NCI-H82 treated with DMSO at 0.1 percent for 48 hours (cell line): Measurements from ENCODE around the gene CHCT1.
A peak's percentile ranks its signal among the peaks of the same experiment; 100 is the strongest.
"Not testable (repeated sequence)": the region's sequence is repeated elsewhere in the genome, so short reads cannot be mapped to it uniquely, and the experiment has no call there.

Source experiments
- DNase-seq: peaks from one replicate; lab custom pipeline; 2025; ENCODE audit not compliant: unreplicated experiment; lab: John Stamatoyannopoulos, UW

The CHCT1 gene

DNA sequence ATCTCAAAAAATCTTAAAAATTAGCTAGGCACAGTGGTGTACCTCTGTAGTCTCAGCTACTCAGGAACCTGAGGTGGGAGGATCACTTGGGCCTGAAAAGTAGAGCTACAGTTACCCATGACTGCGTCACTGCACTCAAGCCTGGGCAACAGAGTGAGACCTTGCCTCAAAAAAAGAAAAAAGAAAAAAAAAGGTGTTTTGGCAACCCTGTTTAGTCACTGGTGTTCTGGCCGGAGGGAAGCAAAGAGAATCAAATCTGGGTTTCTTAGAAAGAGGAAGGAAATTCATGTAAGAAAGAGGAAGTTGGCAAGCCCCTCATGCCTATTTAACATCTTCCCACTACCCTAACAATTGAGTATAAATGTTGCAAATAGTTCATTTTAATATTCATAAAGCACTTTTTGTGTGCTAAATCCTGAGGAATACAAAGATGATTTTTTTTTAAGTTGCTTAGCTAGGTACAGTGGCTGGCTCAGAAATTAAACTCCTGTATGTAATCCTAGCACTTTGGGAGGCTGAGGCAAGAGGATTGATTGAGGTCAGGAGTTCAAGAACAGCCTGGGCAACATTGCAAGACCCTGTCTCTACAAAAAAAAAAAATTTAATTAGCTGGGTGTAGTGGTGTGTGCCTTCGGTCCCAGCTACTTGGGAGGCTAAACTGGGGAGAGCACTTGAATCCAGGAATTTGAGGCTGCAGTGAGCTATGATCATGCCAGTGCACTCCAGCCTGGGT lies 23.9 kb upstream of the CHCT1 start:
- DNase-seq: no peak

DNA sequence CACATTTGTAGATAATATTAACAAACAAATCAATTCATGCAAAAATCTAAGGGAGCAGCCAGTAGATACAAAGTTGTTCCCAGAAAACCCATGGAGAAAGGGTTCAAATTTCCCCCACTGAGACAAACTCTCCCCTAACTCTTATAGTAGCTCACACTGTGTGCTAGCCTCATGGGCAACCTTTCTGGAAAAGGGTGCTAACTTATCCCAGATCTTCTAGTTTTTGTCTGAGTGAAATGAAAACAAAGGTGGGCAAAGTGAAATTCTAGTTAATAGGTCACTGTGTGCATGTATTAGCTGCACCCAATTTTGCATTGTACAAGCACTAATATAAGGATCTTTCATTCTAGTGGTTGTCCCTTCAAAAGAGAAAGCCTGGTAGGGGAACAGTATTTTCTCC lies 20.5 kb upstream of the CHCT1 start:
- DNase-seq: no peak

DNA sequence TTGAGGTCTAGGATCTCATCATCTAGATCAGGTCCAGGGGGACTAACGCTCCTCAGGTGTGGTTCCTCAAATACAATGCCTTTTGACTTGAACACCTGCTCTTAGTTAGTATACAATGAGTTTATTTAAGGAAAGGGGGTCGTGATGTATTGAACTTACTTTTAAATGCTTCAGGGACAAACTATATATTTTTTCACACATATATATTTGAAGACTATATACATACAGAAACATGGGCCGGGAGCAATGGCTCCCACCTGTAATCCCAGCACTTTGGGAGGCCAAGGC lies 18.8 kb upstream of the CHCT1 start:
- DNase-seq: no peak

DNA sequence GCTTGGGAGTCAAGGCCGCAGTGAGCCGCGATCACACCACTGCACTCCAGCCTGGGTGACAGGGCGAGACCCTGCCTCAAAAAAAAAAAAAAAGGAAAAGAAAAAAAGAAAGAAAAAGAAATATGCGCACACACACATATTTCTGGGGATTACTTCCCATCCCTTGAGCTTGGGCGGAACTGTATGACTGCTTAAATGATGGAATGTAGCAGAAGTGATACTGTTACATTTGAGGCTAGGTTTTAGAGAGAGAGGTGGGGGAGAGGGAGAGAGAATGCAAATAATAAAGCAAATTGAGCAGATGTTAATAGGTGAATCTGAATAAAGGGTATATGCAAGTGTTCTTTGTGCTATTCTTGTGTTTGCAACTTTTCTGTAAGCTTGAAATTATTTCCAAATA lies 18.3 kb upstream of the CHCT1 start:
- no peak for DNase-seq

DNA sequence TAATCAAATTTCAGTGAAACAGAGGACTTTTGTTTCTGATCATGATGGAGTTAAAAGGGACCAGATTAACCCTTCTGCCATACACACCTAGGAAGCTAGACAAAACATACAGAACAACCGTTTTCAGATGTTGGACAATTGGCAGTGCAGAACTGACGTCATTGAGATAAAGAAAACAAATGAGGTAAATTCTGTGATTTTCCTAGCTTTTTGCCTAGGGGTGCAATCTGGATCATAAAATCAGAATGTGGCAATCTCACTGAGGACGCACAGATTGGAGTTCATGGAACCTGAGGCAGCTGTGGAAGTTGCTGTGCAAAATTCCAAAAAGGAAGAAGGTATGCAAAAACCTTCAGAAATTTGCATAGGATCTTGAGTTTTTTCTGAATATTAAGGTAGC lies 15.4 kb upstream of the CHCT1 start:
- DNase-seq: no peak

DNA sequence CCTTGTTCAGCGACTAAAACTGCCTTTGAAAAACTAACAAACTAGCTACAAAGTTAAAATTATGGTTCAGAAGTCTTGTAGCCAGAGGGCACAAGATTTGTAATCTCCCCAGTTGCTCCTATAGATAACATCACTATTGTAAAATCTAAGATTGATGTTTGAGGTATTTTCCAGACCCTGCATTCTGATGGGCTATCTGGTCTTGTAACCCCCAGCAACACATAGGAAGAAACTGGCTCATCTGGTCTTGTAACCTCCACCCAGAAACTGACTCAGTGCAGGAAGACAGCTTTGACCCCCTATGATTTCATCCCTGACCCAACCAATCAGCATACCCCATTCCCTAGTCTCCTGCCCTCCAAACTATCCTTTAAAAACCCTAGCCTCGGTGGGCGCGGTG lies 12.3 kb upstream of the CHCT1 start:
- DNase-seq: no peak

DNA sequence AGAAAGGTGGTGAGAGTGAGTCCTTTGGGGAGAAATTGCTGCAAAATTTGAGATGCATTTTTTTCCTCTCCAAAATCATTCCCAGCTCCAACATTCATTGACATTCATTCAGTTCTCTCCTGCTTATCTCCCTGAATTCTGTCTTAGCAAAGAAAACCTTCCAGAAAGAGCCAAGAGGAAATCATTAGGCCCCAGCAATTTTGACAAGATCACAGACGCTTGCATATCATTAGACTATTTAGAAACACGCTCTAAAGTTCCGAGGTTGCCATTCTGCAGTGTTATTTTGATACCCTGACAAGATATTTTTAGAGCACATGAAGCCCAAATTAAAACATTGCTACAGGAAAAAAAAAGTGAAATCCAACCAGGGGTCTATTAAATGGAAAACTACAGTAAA lies 9.6 kb upstream of the CHCT1 start:
- DNase-seq: no peak

DNA sequence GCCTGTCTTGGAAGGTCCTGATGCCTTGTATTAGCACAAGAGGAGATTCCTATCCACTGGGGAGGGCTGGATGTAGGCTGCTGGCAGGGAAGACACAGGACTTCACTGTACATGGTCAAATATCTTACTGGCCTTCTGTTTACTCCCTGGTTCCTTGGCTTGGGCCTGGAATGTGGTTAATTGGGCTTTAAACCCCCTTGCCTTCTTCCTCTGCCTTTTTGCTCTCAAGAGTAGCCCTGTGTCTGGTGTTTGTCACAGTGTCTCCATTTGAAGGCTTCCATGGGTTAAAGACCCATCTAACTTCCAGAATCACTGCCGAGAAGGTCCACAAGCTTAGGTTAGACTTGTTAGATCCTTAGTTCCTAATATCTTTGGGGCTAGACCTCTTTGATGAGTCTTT lies 7.1 kb upstream of the CHCT1 start:
- no peak for DNase-seq

DNA sequence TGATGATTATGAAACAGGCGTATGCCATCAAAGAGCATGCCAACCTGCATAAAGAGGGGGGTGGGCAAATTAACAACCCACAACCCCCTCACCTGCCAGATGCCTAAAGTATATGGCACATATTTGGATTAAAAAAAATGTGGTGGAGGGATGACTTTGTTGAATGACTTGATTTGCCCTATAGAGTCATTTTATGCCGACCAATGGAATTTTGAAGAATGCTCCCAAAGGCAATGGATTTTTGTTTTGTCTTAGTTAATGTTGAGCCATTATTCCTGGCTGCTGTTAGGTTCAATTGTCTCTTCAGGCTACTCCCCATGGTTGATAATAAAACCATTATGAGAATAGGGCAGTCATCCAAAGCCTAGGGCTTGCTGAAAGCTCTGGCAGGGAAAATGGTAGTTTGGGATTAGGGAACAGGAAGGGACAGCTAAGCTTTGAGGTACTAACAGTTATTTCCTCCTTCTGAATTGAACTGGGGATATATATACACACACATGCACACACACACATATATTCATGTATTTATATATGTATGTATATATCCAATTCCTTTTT lies 5.8 kb upstream of the CHCT1 start:
- no peak for DNase-seq

DNA sequence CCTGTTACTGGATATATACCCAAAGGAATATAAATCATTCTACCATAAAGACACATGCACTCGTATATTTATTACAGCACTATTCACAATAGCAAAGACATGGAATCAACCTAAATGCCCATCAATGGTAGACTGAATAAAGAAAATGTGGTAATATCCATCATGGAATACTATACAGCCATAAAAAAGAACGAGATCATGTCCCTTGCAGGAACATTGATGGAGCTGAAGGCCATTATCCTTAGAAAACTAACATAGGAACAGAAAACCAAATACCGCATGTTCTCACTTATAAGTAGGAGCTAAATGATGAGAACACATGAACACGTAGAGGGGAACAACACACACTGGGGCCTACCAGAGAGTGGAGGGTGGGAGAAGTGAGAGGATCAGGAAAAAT lies 3.3 kb upstream of the CHCT1 start:
- not testable (repeated sequence) for DNase-seq

DNA sequence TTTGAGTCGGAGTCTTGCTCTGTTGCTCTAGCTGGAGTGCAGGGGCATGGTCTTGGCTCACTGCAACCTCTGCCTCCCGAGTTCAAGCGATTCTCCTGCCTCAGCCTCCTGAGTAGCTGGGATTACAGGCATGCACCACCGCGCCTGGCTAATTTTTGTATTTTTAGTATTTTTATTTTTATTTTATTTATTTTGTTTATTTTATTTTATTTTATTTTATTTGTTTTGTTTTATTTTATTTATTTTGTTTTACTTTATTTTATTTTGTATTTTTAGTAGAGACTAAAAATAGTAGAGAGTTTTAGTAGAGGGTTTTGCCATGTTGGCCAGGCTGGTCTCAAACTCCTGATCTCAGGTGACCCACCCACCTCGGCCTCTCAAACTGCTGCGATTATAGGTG lies 2.4 kb upstream of the CHCT1 start:
- not testable (repeated sequence) for DNase-seq

DNA sequence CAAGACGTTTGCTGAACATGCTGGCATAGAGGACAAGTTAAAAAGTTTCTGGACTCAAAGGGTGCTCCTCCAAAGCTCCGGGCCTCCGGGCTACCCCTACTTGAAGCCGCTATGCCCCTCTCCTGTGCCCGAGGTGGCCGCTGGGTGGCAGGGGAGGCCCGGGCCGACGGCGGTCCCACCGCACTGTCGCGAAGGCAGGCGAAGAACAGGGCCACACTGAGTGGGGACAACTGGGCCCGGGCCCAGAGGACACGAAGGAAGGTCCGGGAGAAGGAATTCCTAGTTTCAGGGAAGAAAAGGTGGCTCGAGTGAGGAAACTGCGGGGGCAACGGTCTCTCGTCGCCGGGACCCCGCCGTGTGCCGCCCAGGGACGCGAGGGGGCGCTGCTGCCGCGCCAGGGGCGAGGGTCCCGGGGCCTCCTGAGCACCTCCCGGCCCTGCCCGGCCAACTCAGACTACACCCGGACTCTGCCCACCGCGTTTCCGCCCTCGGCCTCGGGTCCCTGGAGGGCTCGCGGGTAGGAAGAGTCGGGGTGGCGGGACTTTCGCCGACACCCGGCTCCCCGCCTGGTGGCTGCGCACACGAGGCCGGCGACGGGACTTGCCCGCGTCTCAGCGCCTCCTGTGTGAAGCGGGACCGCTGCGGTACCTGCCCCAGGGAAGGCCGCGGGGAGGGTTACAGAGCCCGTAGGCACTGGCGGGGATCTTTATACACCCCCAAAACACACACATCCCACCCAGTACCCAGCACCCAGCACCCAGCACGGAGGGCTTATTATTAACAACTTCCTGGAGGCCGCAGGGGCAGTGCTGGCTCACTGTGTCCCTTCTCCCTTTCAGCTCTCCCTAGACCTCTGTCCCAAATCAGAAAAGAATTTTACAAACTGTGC lies 772 bp upstream of the CHCT1 start:
- no peak for DNase-seq

DNA sequence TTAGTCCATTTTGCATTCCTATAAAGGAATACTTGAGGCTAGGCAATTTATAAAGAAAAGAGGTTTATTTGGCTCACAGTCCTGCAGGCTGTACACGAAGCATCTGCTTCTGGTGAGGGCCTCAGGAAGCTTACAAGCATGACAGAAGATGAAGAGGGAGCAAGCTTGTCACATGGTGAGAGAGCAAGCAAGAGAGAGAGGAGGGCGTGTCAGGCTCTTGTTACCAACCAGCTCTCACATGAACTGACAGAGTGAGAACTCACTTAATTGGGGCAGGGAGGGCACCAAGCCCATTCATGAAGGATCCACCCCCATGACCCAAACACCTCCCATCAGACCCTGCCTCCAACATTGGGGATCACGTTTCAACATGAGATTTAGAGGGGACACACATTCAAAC lies 1.6 kb downstream of the CHCT1 start:
- no peak for DNase-seq

DNA sequence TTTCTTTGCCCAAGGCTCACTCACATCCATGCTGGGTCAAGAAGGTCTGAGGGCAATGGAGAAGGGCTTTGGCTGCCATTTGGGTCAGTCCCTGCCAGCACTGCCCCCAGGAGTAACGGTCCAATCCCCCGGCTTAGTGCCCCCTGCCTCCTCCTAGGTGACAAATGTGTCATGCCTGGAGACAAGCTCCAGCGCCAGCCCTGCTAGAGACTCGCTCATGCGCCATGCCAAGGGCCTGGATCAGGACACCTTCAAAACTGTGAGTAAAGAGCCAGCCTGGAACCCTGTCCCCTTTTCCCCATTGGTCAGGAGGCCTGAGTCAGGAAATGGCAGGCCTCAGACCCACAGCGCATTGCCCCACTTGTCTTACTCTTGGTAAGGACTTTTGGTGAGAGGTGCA lies 3.3 kb downstream of the CHCT1 start:
- no peak for DNase-seq

DNA sequence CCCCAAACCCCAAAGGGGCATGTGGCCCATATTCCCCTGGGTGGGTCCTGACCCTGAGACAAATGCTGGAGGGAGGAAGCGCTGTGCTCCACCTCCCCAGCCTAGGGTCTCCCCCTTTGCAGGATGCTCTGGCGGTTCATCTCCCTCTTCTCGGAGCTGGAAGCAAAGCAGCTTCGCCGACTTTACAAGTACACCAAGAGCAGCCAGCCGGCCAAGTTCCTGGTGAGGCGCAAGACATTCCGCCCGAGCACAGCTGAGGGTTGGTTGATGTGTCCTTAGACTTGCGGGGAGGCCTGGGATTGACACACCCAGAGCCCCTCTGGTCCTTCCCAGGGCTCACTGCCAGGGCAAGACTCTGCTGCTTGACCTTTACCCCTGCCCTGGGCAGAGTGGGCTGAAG lies 4.3 kb downstream of the CHCT1 start:
- no peak for DNase-seq

DNA sequence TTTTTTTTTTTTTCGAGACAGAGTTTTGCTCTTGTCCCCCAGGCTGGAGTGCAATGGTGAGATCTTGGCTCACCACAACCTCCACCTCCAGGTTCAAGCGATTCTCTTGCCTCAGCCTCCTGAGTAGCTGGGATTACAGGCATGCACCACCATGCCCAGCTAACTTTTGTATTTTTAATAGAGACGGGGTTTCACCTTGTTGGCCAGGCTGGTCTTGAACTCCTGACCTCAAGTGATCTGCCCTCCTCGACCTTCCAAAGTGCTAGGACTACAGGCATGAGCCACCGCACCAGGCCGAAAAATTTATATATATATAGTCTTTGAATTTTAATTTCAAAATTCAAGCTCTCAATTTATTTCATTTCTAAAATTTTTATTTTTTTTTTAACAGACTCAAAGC lies 6.2 kb downstream of the CHCT1 start:
- DNase-seq: not testable (repeated sequence)

DNA sequence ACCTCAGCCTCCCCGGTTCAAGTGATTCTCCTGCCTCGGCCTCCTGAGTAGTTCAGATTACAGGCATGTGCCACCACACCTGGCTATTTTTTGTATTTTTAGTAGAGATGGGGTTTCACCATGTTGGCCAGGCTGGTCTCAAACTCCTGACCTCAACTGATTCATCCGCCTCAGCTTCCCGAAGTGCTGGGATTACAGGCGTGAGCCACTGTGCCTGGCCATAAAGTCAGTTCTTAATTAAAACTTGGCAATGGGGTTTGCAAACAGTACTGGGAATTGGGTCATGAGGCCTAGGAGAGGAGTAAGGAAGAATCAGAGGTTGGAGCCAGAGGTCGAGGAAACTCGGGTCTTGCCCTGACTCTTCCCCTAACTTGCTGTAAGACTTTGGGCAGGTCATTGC lies 8.3 kb downstream of the CHCT1 start:
- not testable (repeated sequence) for DNase-seq

DNA sequence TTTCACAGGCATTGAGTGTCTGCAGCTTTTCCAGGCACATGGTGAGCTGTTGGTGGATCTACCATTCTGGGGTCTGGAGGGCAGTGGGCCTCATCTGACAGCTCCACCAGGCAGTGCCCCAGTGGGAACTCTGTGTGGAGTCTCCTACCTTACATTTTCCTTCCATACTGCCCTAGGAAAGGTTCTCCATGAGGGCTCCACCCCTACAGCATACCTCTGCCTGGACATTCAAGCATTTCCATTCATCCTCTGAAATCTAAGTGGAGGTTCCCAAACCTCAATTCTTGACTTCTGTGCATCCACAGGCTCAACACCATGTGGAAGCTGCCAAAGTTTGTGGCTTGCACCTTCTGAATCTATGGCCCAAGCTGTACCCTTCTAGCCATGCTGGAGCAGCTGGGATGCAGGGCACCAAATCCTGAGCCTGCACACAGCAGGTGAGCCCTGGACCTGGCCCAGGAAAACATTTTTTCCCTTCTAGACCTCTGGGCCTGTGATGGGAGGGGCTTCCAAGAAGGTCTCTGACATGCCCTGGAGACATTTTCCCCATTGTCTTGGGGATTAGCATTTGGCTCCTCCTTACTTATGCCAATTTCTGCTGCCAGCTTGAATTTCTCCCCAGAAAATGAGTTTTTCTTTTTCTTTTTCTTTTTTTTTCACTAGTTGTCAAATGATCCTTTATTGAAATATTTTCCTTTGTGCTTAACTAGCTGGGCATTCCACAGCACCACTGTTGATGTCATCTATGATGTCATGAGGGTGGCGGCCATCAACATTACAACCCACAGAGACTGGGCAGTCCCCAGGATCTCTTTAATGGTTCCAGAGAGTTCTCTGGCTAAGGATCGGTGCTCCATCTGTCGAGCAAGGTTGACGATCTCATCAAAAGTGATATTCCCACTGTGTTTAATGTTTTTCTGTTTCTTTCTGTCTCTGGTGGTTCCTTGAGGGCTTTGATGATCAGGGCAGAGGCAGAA lies 11.0 kb downstream of the CHCT1 start:
- not testable (repeated sequence) for DNase-seq

DNA sequence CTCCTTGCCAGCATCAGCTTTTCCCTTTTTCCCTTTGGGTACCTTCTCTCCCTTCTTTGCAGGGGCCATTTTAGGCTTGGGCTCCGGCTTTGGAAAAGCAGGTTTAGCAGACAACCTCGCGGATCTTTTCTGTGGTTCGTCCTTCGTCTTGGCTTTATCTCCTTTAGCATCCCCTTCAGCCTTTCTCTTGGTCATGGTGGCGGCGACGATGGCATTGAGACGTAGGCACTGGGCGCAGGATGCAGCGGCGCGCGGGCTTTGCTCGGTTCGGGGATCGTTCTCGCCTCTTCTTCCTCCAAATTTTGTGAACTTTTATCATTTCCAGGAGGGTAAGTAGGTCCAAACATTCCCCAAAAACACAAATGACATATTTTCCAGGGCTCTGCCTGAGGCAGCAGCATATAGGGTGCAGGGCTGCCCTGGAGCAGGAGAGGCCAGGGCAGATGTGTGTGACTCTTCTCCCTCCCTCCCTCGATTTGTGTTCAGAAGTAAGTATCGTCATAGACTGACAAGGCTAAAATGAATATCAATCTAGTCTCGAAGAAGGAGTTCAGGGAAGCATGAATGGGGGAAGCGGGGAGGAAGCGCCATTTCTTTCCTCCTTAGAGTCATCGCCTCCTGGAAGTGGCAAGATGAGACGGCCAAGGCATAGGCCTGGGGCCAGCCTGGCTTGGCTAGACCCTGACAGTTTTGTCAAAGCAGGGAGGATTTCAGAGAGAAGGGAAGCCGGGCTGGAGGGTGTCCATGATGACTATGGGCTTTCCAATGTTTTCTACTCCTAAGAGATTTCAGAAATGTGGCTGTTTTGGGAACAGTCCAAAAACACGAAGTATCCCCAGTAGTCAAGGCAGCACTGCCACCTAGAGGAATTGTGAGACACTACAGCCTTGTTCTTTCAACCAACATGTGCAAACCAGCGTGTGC lies 13.2 kb downstream of the CHCT1 start:
- DNase-seq: peak; percentile 47

DNA sequence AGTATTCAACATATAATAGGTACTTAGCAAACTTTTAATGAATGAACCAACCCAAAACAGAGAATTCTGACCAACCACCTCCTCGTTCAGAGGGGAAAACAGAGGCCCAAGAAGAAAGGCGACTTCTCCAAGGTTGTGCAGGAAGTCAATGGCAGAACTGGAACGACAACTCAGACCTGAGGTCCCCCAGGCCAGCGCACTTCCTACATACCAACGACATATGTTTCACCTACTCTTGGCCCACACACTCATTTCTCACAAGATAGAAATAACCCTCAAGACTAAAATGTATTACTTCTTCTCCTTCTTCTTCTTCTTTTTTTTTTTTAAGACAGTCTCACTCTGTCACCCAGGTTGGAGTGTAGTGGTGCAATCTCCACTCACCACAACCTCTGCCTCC lies 14.4 kb downstream of the CHCT1 start:
- no peak for DNase-seq
